LHCN-M2 (cell line): ENCODE measurements around the gene ADGRB3. TPM values are rescaled to one million over a fixed set of nuclear protein-coding genes. Genes with fewer than 3 reads are reported as not detected.
"Not testable (repeated sequence)": the region's sequence is repeated elsewhere in the genome, so short reads cannot be mapped to it uniquely, and the experiment has no call there.

Experiments
- DNase-seq: peaks from one replicate; pipeline ENCODE4 v3.0.0-alpha.2; 2012; ENCODE audit warnings: low read depth
- total RNA-seq: library from RNA; depleted of rRNA; stranded (reverse); fragments of >200 nt; gene quantifications from 2 replicates; pipeline ENCODE4 v1.2.3, GENCODE V29; 2014

The ADGRB3 gene
- total RNA-seq, 1 experiment from 2014 or later: not detected

- DNase-seq: no peak
Measured at GRCh38 chr6:69232496-69232895, 597.4 kb downstream of the ADGRB3 start.

DNA sequence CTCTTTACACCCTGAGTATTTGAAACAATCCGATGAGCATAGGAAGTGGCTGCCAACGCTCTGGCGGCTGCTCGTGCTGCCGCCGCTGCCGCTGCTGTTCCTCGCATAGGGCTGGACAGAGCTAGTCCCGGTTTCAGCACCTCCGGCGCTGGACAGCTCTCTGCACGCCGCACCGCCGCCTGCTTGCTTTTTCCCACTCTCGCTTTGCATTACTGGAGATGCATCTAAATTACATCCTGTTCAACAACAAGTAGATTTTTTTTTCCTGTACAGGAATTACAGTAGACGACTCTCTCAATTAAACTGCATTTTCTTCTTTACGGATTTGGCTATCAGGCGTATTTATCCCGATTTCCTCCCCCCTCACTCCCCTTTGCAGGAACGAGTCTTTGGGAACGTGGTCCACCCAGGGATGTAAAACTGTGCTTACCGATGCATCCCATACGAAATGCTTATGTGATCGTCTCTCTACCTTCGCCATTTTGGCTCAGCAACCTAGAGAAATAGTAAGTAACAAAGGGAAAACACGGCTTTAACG lies 597.9 kb downstream of the ADGRB3 start:
- DNase-seq: peak; percentile 43

DNA sequence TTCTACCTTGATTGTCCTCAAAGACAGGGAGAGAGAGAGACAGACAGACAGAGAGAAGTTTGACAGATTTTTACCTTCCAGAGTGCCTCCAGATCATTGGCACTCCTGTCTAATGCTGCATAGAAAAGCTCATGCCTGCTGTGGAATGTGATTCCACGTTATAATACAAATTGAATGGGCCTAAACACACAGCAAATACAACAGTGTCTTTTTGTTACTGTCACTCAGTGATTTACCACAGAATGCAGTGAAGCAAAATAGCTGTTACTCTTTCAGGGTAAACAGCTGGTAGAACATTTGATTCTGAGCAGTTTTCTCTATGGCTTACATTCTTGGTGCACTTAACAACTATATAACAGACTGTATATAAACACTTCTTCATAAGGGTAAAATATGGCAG lies 603.0 kb downstream of the ADGRB3 start:
- no peak for DNase-seq

- no peak for DNase-seq
Measured at GRCh38 chr6:69246983-69247382, 611.9 kb downstream of the ADGRB3 start.

DNA sequence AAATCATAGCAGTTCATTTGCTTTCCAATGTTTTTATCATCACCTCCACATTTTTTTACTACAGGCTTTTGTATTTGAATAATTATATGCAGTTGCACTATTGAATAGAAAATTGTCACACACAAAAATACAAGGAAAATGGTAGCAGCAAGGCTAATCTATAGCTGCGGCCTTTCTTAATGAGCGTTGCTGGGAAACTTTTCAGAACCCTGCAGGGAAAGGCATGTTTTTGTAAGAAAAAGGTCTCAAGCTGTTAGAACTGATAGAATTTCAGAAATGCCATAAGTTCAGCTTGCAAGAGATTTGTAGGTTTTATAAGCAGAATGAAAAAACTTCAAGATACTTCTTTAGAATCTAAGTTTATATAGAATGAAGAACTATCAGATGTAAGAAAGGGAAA lies 625.9 kb downstream of the ADGRB3 start:
- no peak for DNase-seq

DNA sequence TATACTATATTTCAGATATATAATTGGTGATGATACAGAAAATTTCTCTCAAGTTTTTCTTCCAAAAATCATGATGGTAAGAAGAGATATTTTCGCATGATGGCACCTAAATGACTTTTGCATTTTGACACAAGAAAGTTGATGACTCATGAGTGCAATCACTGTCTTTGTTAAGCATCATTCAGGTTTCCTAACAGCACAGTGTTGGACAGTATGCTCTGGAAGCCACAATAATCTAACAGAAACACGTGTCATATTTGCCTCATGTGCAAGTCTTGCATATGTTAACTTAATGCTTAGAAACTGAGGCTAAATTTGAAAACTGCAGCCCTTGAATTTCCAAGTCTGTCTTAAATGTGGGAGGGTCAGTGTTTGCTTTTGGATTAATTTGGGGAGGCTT lies 628.2 kb downstream of the ADGRB3 start:
- no peak for DNase-seq

GRCh38 chr6:69265090-69265489 lies 630.0 kb downstream of the ADGRB3 start:
- DNase-seq: no peak

DNA sequence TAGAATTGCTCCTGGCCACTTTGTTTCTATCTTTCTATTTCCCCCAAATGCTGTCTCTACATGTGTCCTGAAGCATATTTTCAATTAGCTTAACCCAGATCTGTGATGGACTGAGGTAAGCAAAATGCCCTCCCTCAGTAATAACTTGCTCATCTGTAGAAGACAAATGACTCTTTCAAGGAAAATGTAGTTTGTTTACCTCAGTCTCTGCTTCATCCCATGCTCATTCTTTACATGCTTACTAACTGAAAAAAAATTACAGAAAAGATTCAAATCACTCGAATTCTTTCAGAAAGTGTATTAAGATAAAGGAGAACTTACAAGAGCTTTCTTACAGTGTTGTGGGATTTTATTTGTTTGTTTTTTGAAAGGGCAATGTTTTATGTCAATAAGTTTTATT lies 630.6 kb downstream of the ADGRB3 start:
- DNase-seq: no peak

DNA sequence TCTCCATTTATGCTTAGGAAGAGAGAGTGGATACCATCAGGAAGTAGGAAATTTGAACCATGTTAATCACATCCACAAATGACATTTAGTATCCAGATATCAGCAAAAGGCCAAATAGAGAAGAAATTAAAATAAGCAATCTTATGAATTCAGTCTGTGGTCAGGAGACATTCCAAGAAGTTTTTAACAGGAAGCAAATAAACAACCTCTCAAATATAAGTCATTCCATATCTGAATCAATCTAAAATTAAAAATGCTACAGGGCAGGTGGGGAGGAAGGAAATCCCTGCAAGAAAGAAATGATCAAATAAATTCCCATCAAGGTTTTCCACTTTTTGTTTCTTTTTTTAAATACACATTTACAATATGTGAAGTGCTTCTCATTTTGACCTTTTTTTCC lies 641.1 kb downstream of the ADGRB3 start:
- no peak for DNase-seq

DNA sequence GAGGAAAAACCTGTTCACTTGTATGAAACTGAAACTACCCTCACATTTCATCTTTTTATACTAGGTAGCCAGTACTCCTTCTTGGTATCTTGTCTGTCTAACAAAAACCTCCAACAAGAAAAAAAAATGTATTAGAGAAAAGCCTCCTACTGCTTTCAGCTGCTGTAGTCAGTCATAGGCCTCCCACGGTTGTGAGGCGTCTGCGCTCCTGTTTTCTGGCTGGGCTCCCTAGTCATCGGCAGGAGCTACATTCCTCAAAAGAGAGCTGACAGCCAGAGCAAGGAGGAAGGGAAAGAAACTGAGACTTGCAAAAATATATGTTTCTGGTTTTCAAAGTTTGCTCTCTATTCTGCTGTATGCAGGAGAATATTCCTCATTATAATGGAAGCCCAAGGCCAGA lies 644.7 kb downstream of the ADGRB3 start:
- DNase-seq: peak; percentile 52

- no peak for DNase-seq
Measured at GRCh38 chr6:69280858-69281257, 645.8 kb downstream of the ADGRB3 start.

DNA sequence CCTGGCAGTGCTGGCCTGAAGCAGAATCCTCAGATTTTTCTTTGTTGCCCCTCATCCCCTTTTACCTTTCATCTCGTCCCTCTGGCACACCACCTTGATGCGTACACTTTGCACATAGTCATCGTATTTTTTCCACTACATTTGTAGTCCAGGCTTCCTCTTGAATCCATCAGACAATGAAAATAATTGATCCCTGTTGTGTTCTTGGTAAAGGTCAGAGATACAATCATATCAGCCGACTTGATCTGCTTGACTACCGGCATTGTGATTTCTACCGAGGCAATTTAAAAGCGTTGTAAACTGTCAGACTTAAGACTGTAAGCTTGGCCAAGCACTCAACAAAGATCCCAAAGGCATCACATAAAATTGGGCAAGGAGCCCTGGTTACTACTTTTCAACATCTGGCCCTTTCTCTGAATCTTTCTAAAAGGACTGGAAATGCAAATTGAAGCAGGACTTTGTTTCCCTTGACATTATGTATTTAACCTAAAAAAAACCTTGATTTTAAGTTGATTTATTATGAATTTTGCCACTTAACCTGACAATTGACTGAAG lies 649.2 kb downstream of the ADGRB3 start:
- no peak for DNase-seq

DNA sequence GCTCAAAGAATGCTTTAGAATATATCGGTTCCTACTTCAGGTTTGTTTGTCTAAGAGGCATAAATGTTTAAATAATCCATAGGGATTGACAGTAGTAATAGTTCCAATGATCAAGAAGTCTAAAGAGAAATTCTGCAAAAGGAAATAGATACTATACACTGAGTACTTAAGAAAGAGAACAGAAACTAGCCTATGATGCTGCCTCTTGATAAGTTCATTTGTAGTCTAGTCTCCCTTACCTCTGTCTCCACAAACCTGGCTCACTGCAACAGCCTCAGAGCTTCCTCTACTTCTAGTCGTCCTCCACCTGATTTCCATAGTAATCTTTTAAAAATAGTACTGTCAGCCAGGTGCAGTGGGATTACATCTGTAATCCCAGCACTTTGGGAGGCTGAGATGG lies 650.0 kb downstream of the ADGRB3 start:
- DNase-seq: no peak

- DNase-seq: no peak
Measured at GRCh38 chr6:69286331-69286730, 651.2 kb downstream of the ADGRB3 start.

GRCh38 chr6:69288198-69288597 lies 653.1 kb downstream of the ADGRB3 start:
- not testable (repeated sequence) for DNase-seq

DNA sequence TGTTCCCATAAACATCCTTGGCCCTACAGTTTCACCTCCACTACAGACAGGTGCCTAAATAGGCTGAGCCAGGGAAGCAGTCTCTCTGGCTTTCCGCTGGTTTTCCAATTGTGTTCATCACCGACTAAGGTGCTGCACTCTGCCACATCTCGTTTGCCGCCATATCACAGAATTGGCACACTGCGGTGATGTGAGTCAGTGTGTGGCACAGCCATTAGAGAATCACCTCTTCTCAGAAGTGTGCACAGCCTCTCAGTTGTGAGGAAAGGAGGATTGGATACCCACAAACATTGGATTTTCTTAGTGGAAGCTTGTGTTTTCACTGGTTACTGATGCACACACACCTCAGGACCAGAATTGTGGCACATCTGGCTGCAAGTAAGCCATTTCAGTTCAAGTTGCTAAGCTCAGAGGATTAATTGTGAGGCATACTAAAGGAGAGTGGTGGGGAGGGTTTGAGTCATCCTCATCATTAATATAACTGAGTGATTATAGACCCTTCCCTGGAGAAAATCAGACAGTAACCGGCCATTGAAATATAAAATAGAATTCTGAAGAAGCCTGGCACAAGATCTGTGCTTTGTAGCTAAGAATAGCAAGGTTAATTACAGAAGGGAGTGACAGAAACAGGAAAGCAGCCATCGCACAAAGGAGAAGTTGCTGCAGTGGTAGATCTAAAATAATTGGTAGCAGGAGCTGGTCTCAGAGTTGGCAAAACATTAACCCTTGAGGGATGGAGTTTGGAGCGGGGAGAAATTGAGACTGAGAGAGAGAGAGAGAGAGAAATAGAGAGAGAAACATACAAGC lies 654.8 kb downstream of the ADGRB3 start:
- DNase-seq: no peak

DNA sequence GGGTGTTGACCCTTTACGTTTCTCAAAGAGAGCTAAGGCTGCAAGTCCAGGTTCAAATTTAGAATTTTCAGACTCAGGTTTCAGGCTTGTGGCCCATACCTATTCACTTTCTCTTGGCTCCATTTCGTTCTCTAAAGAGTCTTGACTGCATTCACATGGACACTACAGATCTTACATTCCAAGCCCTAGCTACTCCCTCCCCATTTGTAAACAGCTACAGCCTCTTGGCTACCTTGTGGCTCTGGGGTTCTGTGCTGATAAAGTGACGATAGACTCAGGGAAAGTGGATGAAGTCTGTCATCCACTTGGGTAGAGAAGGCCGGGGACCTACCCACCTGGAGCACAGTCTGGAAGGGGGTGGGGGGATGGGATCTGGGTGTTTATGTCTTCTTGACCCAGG lies 658.4 kb downstream of the ADGRB3 start:
- no peak for DNase-seq

GRCh38 chr6:69294407-69294806 lies 659.3 kb downstream of the ADGRB3 start:
- DNase-seq: no peak

- DNase-seq: no peak
Measured at GRCh38 chr6:69294862-69295261, 659.8 kb downstream of the ADGRB3 start.

DNA sequence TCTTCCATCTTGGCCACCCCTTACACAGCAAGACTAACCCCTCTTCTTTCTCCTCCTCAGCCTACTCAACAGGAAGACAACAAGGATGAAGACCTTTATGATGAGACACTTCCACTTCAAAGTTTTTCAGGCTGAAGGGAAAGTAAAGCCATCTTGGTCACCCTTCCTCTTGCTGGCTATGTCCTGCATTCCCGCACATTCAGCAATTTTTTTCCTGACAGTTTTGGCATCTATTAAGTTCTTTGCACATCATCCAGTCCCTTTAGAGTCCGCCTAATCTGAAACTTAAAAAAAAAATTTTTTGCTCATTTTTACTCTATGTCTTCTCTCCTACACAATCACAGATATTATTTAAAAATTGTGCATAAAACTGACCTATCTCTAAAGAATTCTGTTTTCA lies 668.3 kb downstream of the ADGRB3 start:
- no peak for DNase-seq

DNA sequence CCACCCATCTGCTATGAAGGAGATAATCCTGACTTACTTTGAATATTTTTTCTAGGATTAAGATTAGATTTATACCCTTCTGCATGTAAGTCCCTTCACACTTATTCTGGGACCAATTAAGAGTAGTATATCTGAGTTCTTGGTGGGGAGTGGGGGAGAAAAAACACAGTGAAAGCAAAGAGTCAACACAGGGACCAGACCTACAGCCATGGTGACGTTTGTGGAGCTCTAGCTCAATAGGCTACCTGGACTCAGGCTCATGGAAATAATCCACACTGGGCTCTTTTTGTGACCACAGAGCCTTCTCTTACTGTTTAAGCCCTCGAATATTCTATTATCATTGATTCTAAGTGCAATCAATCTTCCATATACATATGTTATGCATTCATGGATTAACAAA lies 670.4 kb downstream of the ADGRB3 start:
- no peak for DNase-seq

DNA sequence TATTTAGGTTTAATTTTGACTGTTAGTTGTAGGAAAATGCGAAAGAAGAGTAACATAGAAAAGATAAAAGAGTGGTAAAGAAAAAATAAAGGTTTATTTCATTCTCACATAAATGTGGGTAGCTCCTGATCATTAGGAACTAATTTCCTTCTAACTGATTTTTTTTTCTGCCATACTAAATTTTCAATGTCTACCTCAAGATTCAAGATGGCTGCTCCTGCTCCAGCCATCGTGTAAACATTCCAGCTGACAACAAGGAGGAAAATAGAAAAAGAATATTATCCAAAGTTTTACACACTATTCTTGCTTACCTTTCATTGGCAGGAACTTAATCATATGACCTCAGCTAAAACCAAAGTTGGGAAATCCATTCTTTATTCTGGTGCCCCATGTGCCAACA lies 673.5 kb downstream of the ADGRB3 start:
- DNase-seq: no peak

- no peak for DNase-seq
Measured at GRCh38 chr6:69311888-69312287, 676.8 kb downstream of the ADGRB3 start.
